NCI-H2107 treated with DMSO at 0.1 percent for 48 hours (cell line): ENCODE results near the gene CMTM7.

ENCODE experiments used
- DNase-seq: peaks from one replicate; lab custom pipeline; 2025; ENCODE audit not compliant: unreplicated experiment; lab: John Stamatoyannopoulos, UW

Gene CMTM7

GRCh38 chr3:32413845-32414521 is 22.3 kb downstream of the CMTM7 start:
- no peak for DNase-seq

- no peak for DNase-seq
These were observed 23.0 kb downstream of the CMTM7 start for GRCh38 chr3:32414522-32415202.

- DNase-seq, result no peak
These were observed 28.1 kb downstream of the CMTM7 start for GRCh38 chr3:32419742-32420125.

GRCh38 chr3:32420126-32421038 is 28.7 kb downstream of the CMTM7 start:
- DNase-seq, result no peak

GRCh38 chr3:32421185-32421584 is 29.5 kb downstream of the CMTM7 start:
- DNase-seq, result no peak

GRCh38 chr3:32421991-32422859 is 30.6 kb downstream of the CMTM7 start:
- DNase-seq, result peak; percentile 43

- no peak for DNase-seq
These were observed 31.3 kb downstream of the CMTM7 start for GRCh38 chr3:32422943-32423342.

GRCh38 chr3:32423534-32423933 is 31.9 kb downstream of the CMTM7 start:
- no peak for DNase-seq

GRCh38 chr3:32423956-32424557 is 32.4 kb downstream of the CMTM7 start:
- DNase-seq, result no peak

- DNase-seq, result no peak
These were observed 33.1 kb downstream of the CMTM7 start for GRCh38 chr3:32424581-32425250.

- DNase-seq, result no peak
These were observed 36.7 kb downstream of the CMTM7 start for GRCh38 chr3:32428092-32429068.

- no peak for DNase-seq
These were observed 39.2 kb downstream of the CMTM7 start for GRCh38 chr3:32430900-32431299.

- no peak for DNase-seq
These were observed 39.8 kb downstream of the CMTM7 start for GRCh38 chr3:32431481-32431880.

- DNase-seq, result no peak
These were observed 40.5 kb downstream of the CMTM7 start for GRCh38 chr3:32432045-32432710.

- DNase-seq, result no peak
These were observed 41.3 kb downstream of the CMTM7 start for GRCh38 chr3:32432711-32433530.

GRCh38 chr3:32434206-32434605 is 42.6 kb downstream of the CMTM7 start:
- no peak for DNase-seq
